ENCODE data around the gene WDFY2.
"Not testable (repeated sequence)": the region's sequence is repeated elsewhere in the genome, so short reads cannot be mapped to it uniquely, and the experiment has no call there.

WDFY2 gene

GRCh38 chr13:51564671-51565070 lies 19.6 kb upstream of the WDFY2 start:
- DNase-seq (ENCODE audit: low spot score), result no peak
- H4K8ac ChIP-seq (ENCODE audit: low read depth, low read length), result no peak overlapping the region
- no peak overlapping the region for H3K27ac ChIP-seq (replicated peaks; ENCODE audit: low read length)
- no peak overlapping the region for H3K18ac ChIP-seq (ENCODE audit: low read length)
- H3K4ac ChIP-seq (ENCODE audit: low read length), result no peak overlapping the region
- H3K9me3 ChIP-seq (replicated peaks in 1 of 2; ENCODE audit: control insufficient read depth in 2 of 2, insufficient read depth in 1 of 2, low read depth in 1 of 2, low read length in 2 of 2), result no peaks in the 10 kb centered on the region
- no peaks in the 10 kb centered on the region for H3K4me1 ChIP-seq (ENCODE audit: control insufficient read depth in 2 of 2, insufficient read depth in 1 of 2, low read depth in 1 of 2, low read length in 2 of 2)
- no peak overlapping the region for H4K91ac ChIP-seq (ENCODE audit: low read depth, low read length, poor library complexity)
- H3K9ac ChIP-seq (ENCODE audit: low read depth, low read length, poor library complexity), result no peak overlapping the region
- no peak overlapping the region for H3K14ac ChIP-seq (ENCODE audit: low read length)
- H2BK12ac ChIP-seq (ENCODE audit: low read length), result no peak overlapping the region
- no peak overlapping the region for H2BK15ac ChIP-seq (ENCODE audit: low read length)
- H2AK5ac ChIP-seq (ENCODE audit: low read depth, low read length), result no peak overlapping the region
- H2BK120ac ChIP-seq (ENCODE audit: low read depth, low read length), result no peak overlapping the region
- H3K27me3 ChIP-seq (ENCODE audit: control insufficient read depth in 3 of 3, insufficient read depth in 3 of 3, low read depth in 1 of 3, low read length in 3 of 3), result no peaks in the 10 kb centered on the region
- H3K4me3 ChIP-seq (ENCODE audit: low read length in 2 of 2), result no peak overlapping the region
- no CpG with 5 or more reads among the region's 1 CpG for WGBS, 2 donors (ENCODE audit: extremely low coverage in 2 of 2, insufficient read length in 2 of 2, insufficient replicate concordance in 1 of 2)
- no peaks in the 10 kb centered on the region for H3K36me3 ChIP-seq (replicated peaks in 1 of 2; ENCODE audit: control insufficient read depth in 2 of 2, insufficient read depth in 2 of 2, low read length in 2 of 2)
- no peak overlapping the region for H2BK5ac ChIP-seq (ENCODE audit: low read length)
- H2AFZ ChIP-seq (ENCODE audit: low read length), result no peak overlapping the region
- H3K4me2 ChIP-seq (ENCODE audit: insufficient read depth, low read length, poor library complexity, severe bottlenecking), result no peak overlapping the region
- no peak overlapping the region for H3K23ac ChIP-seq (ENCODE audit: low read depth, low read length, poor library complexity)
- no peaks in the 10 kb centered on the region for H3K79me1 ChIP-seq (ENCODE audit: low read depth, low read length)

GRCh38 chr13:51569001-51569400 lies 15.3 kb upstream of the WDFY2 start:
- H3K36me3 ChIP-seq (replicated peaks in 1 of 2; ENCODE audit: control insufficient read depth in 2 of 2, insufficient read depth in 2 of 2, low read length in 2 of 2); H2AK5ac ChIP-seq (ENCODE audit: low read depth, low read length); H3K79me1 ChIP-seq (ENCODE audit: low read depth, low read length); H3K4me1 ChIP-seq (ENCODE audit: control insufficient read depth in 2 of 2, insufficient read depth in 1 of 2, low read depth in 1 of 2, low read length in 2 of 2); DNase-seq (ENCODE audit: low spot score); H2AFZ ChIP-seq (ENCODE audit: low read length); H3K18ac ChIP-seq (ENCODE audit: low read length); H3K4me2 ChIP-seq (ENCODE audit: insufficient read depth, low read length, poor library complexity, severe bottlenecking); H3K23ac ChIP-seq (ENCODE audit: low read depth, low read length, poor library complexity); H3K9me3 ChIP-seq (replicated peaks in 1 of 2; ENCODE audit: control insufficient read depth in 2 of 2, insufficient read depth in 1 of 2, low read depth in 1 of 2, low read length in 2 of 2); H3K4ac ChIP-seq (ENCODE audit: low read length); H2BK12ac ChIP-seq (ENCODE audit: low read length); H3K27ac ChIP-seq (replicated peaks; ENCODE audit: low read length); H4K8ac ChIP-seq (ENCODE audit: low read depth, low read length); H2BK5ac ChIP-seq (ENCODE audit: low read length); H2BK15ac ChIP-seq (ENCODE audit: low read length); H3K27me3 ChIP-seq (ENCODE audit: control insufficient read depth in 3 of 3, insufficient read depth in 3 of 3, low read depth in 1 of 3, low read length in 3 of 3); H3K9ac ChIP-seq (ENCODE audit: low read depth, low read length, poor library complexity); H2BK120ac ChIP-seq (ENCODE audit: low read depth, low read length); H4K91ac ChIP-seq (ENCODE audit: low read depth, low read length, poor library complexity); H3K4me3 ChIP-seq (ENCODE audit: low read length in 2 of 2); H3K14ac ChIP-seq (ENCODE audit: low read length): not testable (repeated sequence)
- no CpG with 5 or more reads among the region's 4 CpGs for WGBS, 2 donors (ENCODE audit: extremely low coverage in 2 of 2, insufficient read length in 2 of 2, insufficient replicate concordance in 1 of 2)

GRCh38 chr13:51576754-51577153 lies 7.5 kb upstream of the WDFY2 start:
- no peak overlapping the region for H4K91ac ChIP-seq (ENCODE audit: low read depth, low read length, poor library complexity)
- no peak overlapping the region for H3K4me3 ChIP-seq (ENCODE audit: low read length in 2 of 2)
- H2BK120ac ChIP-seq (ENCODE audit: low read depth, low read length), result no peak overlapping the region
- H3K9ac ChIP-seq (ENCODE audit: low read depth, low read length, poor library complexity), result no peak overlapping the region
- no peak overlapping the region for H3K27ac ChIP-seq (replicated peaks; ENCODE audit: low read length)
- no peaks in the 10 kb centered on the region for H3K9me3 ChIP-seq (replicated peaks in 1 of 2; ENCODE audit: control insufficient read depth in 2 of 2, insufficient read depth in 1 of 2, low read depth in 1 of 2, low read length in 2 of 2)
- H3K14ac ChIP-seq (ENCODE audit: low read length), result no peak overlapping the region
- H3K18ac ChIP-seq (ENCODE audit: low read length), result no peak overlapping the region
- no peak overlapping the region for H2BK12ac ChIP-seq (ENCODE audit: low read length)
- H3K36me3 ChIP-seq (replicated peaks in 1 of 2; ENCODE audit: control insufficient read depth in 2 of 2, insufficient read depth in 2 of 2, low read length in 2 of 2), result no peaks in the 10 kb centered on the region
- H3K4me1 ChIP-seq (ENCODE audit: control insufficient read depth in 2 of 2, insufficient read depth in 1 of 2, low read depth in 1 of 2, low read length in 2 of 2), result no peaks in the 10 kb centered on the region
- H3K4me2 ChIP-seq (ENCODE audit: insufficient read depth, low read length, poor library complexity, severe bottlenecking), result no peak overlapping the region
- H3K4ac ChIP-seq (ENCODE audit: low read length), result no peak overlapping the region
- H2BK5ac ChIP-seq (ENCODE audit: low read length), result no peak overlapping the region
- H2BK15ac ChIP-seq (ENCODE audit: low read length), result no peak overlapping the region
- H3K23ac ChIP-seq (ENCODE audit: low read depth, low read length, poor library complexity), result no peak overlapping the region
- H3K27me3 ChIP-seq (ENCODE audit: control insufficient read depth in 3 of 3, insufficient read depth in 3 of 3, low read depth in 1 of 3, low read length in 3 of 3), result peaks cover 0 to 3% (median 0%) of the 10 kb centered on the region in 3 experiments
- H2AK5ac ChIP-seq (ENCODE audit: low read depth, low read length), result no peak overlapping the region
- no peaks in the 10 kb centered on the region for H3K79me1 ChIP-seq (ENCODE audit: low read depth, low read length)
- no peak overlapping the region for H2AFZ ChIP-seq (ENCODE audit: low read length)
- no peak overlapping the region for H4K8ac ChIP-seq (ENCODE audit: low read depth, low read length)
- DNase-seq (ENCODE audit: low spot score), result no peak
- no CpG with 5 or more reads among the region's 1 CpG for WGBS, 2 donors (ENCODE audit: extremely low coverage in 2 of 2, insufficient read length in 2 of 2, insufficient replicate concordance in 1 of 2)

- no peak for DNase-seq (ENCODE audit: low spot score)
- no peak overlapping the region for H3K4me2 ChIP-seq (ENCODE audit: insufficient read depth, low read length, poor library complexity, severe bottlenecking)
- H3K27me3 ChIP-seq (ENCODE audit: control insufficient read depth in 3 of 3, insufficient read depth in 3 of 3, low read depth in 1 of 3, low read length in 3 of 3), result peaks cover 0 to 3% (median 0%) of the 10 kb centered on the region in 3 experiments
- no peak overlapping the region for H2BK5ac ChIP-seq (ENCODE audit: low read length)
- H3K14ac ChIP-seq (ENCODE audit: low read length), result no peak overlapping the region
- no peak overlapping the region for H2BK12ac ChIP-seq (ENCODE audit: low read length)
- no peak overlapping the region for H2BK120ac ChIP-seq (ENCODE audit: low read depth, low read length)
- no peaks in the 10 kb centered on the region for H3K79me1 ChIP-seq (ENCODE audit: low read depth, low read length)
- H4K8ac ChIP-seq (ENCODE audit: low read depth, low read length), result no peak overlapping the region
- H3K36me3 ChIP-seq (replicated peaks in 1 of 2; ENCODE audit: control insufficient read depth in 2 of 2, insufficient read depth in 2 of 2, low read length in 2 of 2), result no peaks in the 10 kb centered on the region
- no peak overlapping the region for H4K91ac ChIP-seq (ENCODE audit: low read depth, low read length, poor library complexity)
- H2AK5ac ChIP-seq (ENCODE audit: low read depth, low read length), result no peak overlapping the region
- no peak overlapping the region for H2AFZ ChIP-seq (ENCODE audit: low read length)
- H3K27ac ChIP-seq (replicated peaks; ENCODE audit: low read length), result no peak overlapping the region
- H3K18ac ChIP-seq (ENCODE audit: low read length), result no peak overlapping the region
- H2BK15ac ChIP-seq (ENCODE audit: low read length), result no peak overlapping the region
- H3K9ac ChIP-seq (ENCODE audit: low read depth, low read length, poor library complexity), result no peak overlapping the region
- no peak overlapping the region for H3K23ac ChIP-seq (ENCODE audit: low read depth, low read length, poor library complexity)
- no peaks in the 10 kb centered on the region for H3K4me1 ChIP-seq (ENCODE audit: control insufficient read depth in 2 of 2, insufficient read depth in 1 of 2, low read depth in 1 of 2, low read length in 2 of 2)
- no peak overlapping the region for H3K4me3 ChIP-seq (ENCODE audit: low read length in 2 of 2)
- H3K4ac ChIP-seq (ENCODE audit: low read length), result no peak overlapping the region
- 100% methylated on average over 1 of the region's 4 CpGs; no CpG with 5 or more reads in 1 of the 2 donors for WGBS, 2 donors (ENCODE audit: extremely low coverage in 2 of 2, insufficient read length in 2 of 2, insufficient replicate concordance in 1 of 2)
- H3K9me3 ChIP-seq (replicated peaks in 1 of 2; ENCODE audit: control insufficient read depth in 2 of 2, insufficient read depth in 1 of 2, low read depth in 1 of 2, low read length in 2 of 2), result no peaks in the 10 kb centered on the region
Observed at GRCh38 chr13:51577690-51578089, 6.6 kb upstream of the WDFY2 start.
